SK-N-MC (cell line): Measurements from ENCODE around the gene LSAMP.

ENCODE experiments used
- EZH2 ChIP-seq: fragments of 200-600 bp; sonication (generic); IDR thresholded peaks from one replicate; pipeline ENCODE4 v1.6.1; 2017; ENCODE audit warnings: antibody characterized with exemption
- POLR2AphosphoS5 ChIP-seq: IDR thresholded peaks from 2 replicates; pipeline ENCODE4 v1.6.1; 2012; ENCODE audit warnings: mild to moderate bottlenecking, low read depth, low read length, borderline replicate concordance

- TF ChIP-seq POLR2AphosphoS5, result no peak
- TF ChIP-seq EZH2, result no peak
Measured at GRCh38 chr3:115947325-115947724, 498.0 kb downstream of the LSAMP start.
